ENCODE data around the gene PRCC.

Gene PRCC, protein sequence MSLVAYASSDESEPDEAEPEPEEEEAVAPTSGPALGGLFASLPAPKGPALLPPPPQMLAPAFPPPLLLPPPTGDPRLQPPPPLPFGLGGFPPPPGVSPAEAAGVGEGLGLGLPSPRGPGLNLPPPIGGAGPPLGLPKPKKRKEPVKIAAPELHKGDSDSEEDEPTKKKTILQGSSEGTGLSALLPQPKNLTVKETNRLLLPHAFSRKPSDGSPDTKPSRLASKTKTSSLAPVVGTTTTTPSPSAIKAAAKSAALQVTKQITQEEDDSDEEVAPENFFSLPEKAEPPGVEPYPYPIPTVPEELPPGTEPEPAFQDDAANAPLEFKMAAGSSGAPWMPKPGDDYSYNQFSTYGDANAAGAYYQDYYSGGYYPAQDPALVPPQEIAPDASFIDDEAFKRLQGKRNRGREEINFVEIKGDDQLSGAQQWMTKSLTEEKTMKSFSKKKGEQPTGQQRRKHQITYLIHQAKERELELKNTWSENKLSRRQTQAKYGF

DNA sequence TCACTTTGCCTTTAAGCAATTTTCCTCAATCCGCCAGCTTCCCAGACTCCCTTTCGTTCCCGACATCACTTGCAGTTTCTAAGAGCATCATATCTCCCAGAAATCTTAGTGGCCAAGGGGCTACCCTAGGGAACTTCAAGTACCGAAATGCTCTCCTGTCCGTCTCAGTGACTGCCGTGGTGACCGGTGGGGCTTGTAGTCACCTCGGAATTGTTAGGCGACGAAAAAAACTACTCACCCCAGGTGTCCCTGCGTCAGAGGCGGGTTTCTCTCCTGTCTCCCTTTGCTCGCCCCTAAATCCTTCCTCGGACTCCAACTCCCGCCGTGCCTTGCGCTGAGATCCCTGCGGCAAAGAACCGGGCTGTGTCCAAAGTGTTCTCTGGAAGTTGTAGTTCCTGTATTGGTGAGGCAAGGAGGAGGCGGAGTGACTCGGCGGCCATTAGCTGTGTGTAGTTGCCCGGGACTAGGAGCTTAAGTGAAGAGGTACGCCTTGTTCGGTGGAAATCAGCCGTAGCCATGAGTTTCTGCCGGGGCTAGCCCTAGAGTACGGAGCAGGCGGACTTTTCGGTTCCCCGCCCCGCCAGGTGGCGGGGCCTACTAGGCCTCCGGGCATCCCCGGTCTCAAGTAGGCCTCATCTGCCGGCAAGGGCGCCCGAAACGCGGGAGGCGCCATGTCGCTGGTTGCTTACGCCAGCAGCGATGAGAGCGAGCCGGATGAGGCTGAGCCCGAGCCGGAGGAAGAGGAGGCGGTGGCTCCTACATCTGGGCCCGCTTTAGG, at the start of gene PRCC:
Gene PRCC, plus strand, starts transcription at position 435 of the 778 bp plus-strand sequence. Its CDS starts 237 bp downstream, at position 672.
- DNase-seq: peak; percentile 93 to 98

DNA sequence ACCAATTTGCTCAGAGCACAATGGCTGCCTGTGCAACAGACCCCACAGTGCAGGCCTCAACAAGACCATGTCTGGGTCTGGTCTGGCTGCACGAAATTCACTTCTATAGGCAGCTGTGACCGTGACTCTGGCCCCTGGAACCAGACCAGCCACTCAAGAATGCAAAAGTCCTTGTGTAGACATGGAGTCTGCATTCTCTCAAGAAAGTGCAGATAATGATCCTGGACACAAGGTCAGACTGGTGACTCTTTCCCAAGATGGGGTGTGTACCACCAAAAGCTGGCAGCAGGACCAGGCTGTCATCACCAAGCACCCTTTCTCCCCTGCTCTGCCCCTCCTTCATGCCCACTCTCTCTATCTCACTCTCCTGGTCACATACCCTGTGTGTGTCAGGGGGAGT, 46.2 kb upstream of the PRCC start:
- no peak for DNase-seq

DNA sequence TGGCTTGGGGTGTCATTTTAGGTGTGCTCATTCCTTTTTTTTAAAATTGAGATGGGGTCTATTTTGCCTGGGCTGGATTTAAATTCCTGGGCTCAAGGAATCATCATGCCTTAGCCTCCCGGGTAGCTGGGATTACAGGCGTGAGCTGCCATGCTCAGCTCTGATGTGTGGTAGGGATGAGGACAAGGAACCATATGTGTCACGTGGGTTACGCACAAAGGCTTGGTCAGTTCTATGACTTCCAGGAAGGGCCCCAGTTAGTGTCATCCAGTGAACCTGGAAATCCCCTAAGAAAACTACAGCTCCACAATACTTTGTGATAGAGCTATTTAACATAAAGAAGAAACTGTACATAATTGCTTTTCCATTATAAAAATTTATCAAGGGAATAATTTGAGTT, 45.8 kb upstream of the PRCC start:
- DNase-seq: no peak

DNA sequence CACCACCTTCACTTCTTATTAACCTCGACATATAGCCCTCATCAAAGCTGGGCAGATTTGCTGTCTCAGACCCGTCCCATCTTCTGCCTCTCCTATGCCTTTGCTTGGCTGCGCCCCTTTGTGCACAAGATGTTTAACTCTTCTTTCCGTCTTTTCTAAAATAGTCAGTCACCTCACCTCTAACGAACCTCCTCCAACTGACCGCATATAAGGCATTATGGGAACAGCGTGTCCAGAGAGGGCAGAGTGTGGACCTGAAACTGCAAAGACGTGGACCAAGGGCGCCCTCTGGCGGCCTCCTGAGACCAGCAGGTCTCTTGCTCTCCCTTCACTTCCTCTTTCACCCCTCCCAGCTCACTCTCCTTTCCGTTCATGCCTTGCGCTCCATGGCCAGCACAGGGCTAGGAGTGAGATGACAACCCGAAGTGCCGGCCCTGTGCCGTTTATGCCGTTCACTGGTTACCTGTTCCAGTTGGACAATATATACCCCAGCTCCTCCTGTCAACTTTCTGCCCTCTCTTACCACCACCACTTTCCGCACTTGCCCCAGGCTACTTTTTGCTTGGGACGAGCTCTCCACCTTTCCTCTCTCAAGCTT, 41.6 kb upstream of the PRCC start:
- DNase-seq: peak in 1 of 2 experiments; percentile 82

DNA sequence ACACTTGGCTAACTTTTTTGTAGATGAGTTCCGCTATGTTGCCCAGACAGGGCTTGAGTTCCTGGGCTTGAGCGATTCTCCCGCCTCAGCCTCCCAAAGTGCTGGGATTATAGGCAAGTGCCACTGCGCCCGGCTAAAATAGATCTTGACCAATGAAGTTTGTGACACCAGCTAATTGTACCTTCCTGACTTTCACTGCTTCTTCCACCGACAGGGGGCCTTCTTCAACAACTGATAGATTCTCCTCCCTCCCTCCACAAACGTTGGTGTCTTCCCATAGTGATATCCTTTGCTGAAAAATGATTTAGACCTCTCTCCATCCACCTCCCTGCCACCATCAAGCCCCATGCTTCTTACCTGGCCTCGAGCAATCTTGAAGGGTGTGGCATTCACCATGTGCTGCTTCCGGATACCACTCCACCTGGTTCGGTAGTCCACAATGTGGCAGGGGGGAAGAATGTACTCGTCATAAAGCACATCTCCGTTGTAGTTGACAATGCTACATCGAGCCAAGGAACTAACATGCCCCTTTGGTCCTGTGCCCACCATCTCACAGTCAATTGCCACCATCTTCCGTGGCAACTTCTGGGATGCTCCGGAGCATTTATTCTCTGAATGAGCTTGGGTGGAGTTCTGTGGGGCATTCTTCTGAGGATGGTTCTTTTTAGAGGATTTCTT, 40.6 kb upstream of the PRCC start:
- DNase-seq: peak; percentile 18 to 45

DNA sequence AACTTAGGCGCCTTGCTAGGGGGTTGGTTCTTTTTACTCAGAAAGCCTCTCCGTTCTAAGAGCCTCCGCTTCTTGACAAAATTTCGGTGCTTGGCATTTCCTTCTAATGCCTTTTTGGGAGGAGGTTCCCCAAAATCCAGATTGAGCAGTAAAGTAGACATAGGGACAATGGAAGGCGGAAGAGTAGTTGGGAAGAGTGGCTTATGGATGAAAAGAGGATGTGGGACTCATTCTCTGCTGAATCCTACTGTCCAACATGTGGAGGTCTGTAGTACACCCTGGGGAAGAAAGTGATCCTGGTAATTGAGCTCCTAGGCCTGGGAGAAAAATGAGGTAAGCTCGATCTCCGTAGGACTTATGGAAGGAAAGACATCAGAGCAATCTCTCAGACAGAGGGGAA, 39.8 kb upstream of the PRCC start:
- DNase-seq: no peak

DNA sequence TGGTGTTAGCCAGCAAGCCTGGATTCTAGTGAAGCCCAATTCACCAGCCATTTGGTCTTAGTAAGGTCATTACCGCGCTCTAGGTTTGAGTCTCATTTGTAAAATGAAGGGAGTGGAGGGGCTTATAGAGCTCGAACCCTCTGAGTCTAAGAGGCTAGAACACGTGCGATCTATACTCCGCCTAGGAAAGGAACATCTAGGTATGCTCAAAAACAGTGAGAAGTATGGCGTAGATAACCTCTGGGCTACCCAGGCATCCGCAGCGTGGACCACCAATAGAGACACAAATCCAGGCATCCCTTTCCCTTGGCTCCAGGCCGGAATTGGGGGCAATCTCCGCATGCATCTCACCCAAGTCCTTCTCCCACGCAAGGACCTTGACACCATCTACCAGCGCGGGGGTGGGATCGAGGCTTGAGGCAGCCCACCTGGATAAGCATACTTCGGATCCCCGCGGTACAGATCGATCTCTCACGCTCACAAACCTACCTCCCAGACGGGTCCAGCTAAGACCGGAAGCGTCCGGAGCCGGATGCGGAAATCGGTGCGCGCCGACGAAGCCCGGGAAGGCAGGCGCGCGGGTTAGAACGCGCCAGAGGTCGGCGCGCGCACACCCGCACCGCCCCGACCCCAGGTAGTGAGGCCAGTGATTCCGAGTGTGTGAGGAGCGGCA, 39.3 kb upstream of the PRCC start, which contains the start of gene METTL25B:
Gene METTL25B, plus strand, starts transcription at position 544 of the 673 bp plus-strand sequence. CDS start 636 bp downstream, outside the sequence.
- DNase-seq: peak; percentile 47 to 65

DNA sequence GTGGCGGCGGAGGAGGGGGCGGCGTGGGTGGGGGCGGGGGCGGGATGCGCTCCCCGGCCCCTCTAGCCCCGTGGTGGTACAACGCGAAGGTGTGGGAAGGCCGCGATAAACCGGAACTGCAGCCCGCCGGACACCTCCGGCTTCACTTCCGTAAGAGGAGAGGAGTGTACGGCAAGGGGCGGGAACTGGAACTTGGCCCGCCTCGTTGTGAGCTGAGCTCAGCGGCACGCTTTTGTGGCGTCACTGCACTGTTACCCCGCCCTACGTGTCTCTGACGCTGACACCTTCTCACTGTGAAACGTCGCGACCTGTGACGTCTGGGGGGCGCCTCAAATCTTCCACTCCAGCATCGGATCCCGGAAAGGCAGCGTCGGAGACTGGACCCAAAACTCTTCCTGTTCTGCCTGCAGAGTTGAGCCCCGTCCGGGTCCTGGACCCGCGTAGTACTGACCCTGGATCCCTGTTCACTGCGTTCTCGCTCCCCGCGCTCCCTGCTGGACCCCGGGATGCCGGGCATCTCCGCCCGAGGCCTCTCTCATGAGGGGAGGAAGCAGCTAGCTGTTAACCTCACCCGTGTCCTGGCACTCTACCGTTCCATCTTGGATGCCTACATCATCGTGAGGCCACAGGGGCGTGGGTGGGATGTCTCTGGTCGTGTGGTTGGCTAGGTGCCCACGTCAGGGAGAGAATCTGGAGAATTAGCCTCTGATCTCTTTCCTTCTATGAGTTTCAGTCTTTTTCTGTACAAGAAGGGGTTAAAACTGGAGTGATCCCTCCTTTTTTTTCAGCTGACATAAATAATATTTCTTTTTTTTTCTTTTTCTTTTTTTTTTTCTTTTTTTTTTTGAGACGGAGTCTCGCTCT, 38.5 kb upstream of the PRCC start, which contains the start of gene ISG20L2:
Gene ISG20L2, minus strand, starts transcription at position 168 of the 864 bp plus-strand sequence. CDS start 1,114 bp downstream, outside the sequence.
- DNase-seq: peak; percentile 70 to 91

DNA sequence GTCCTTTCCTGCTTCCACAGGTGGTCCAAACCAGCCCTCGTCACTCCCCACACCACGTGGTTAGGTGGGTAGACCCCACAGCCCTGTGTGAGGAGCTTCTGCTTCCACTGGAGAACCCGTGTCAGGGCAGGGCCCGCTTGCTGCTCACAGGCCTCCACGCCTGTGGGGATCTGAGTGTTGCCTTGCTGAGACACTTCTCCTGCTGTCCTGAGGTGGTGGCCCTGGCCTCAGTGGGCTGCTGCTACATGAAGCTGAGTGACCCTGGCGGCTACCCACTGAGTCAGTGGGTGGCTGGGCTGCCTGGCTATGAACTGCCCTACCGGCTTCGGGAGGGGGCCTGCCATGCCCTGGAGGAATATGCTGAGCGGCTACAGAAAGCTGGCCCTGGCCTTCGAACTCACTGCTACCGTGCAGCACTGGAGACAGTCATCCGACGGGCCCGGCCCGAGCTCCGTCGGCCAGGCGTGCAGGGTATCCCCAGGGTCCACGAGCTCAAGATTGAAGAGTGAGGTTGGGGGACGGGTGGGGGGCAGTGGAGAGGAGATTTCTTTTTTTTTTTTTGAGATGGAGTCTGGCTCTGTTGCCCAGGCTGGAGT, 33.2 kb upstream of the PRCC start:
- DNase-seq: no peak

DNA sequence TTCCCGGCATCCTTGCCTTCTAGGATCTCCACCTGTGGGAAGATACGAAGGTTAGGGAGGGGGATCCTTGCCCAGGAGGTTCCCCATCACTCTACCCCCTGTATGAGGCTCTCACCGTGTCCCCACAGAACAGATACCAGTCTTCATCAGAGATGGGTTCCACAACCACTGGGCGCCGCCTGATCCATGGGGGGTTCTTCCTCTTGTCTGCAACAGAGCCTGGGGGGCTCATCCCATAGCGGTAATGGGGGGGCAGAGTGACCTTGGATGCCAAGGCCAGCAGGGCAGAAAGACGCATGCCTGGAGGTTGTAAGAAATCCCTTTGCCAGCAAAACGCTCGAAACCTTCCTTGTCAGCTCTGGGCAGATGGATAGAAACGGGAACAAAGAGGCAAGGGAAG, 28.9 kb upstream of the PRCC start:
- no peak for DNase-seq

DNA sequence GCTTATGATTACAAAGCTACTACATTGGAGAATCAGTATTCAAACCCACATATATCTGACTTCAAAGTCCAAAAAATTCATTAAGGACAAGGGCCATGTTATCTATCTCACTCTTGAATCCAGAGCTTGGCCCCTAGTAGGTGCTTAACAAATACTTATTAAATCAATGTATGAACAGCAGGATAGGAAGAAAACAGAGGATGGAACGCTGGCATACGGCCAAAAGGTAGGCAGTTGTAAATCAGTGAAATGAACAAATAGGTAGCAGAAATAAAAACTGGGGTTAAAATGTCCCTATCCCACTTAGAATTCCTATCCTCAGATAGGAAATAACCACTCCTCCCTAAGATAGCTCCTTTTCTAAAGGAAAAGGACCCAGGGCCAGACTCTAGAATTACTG, 28.4 kb upstream of the PRCC start:
- DNase-seq: no peak

DNA sequence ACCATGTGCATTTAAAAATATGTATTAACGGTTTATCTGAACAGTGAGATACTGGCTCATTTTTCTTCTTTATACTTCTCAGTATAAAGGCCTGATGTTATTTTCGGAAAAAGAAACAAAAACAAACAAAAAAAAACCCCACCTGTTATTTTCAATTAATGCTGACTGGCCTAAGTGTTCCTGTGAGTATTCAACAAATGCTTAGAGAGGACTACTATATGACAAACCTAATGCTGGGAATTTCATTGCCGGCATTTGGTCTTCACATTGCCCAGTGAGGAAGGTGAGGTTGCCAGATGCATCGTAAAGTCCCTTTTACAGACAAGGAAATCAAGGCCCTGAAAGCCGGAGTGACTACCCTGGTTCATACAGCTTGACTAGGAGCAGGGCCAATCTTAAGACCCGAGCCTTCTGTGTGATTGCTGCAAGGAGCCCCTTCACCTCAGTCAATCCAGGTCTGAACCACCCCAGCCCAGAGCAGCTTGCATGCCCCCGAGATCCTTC, 27.0 kb upstream of the PRCC start:
- DNase-seq: no peak

DNA sequence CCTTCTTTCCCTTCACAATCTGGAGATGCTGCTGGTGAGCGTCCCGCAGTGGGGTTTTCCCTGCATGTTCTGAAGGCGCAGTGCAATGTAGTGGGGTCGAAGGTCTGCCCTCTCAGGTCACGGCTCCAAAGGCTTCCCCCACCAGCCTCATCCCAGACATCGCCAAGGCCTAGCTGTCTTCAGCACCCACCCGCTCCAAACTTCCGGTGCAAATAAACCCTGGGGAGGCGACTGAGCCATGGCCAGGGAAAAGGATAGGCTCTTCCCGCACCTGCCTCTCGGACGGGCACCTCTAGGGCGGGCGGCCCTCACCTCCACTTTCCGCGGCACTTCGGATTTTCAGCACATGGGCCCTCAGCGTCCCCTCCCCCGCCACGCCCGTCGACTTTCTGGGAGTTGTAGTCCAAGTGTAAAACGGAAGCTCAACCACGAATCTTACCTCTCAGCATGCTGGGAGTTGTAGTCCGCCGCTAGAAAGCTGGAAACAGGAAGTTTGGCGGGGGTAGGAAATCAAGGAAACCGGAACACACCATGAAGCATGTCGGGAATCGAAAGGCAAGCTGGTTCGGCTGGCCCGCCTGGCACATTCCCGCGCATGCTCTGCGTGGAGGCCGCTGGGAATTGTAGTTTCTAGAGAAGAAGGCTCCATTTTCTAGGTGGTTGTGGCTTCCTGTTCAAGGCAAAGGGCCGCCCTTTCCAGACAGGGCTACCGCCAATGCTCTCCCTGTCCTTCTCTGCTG, 26.4 kb upstream of the PRCC start, which contains the start of gene MRPL24:
Gene MRPL24, minus strand, starts transcription at position 348 of the 740 bp plus-strand sequence. CDS start 2,384 bp downstream, outside the sequence.
- DNase-seq: peak; percentile 86 to 97

DNA sequence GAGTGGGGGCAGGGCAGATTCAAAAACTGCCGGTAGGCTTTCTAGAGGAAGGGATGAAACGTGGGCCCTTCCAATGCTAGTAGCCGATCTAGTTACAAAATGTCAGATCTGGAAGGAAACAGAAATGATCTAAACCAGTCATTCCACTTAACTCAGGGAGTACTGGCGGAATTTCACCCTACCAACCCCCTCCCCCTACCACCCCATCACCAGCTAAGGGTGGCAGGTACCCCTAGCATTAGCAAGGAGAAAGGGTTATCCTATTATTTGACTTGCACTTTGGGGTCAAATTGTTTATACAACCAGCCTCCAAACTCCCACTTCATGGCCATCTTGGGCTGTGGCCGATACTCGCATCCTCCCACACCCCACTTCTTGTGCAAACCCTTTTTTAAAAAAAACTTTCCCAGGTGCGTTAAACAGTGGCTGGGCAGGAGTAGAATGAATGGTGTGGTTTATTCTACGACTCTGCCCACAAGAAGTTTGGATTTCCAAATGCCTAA, 25.8 kb upstream of the PRCC start:
- no peak for DNase-seq

DNA sequence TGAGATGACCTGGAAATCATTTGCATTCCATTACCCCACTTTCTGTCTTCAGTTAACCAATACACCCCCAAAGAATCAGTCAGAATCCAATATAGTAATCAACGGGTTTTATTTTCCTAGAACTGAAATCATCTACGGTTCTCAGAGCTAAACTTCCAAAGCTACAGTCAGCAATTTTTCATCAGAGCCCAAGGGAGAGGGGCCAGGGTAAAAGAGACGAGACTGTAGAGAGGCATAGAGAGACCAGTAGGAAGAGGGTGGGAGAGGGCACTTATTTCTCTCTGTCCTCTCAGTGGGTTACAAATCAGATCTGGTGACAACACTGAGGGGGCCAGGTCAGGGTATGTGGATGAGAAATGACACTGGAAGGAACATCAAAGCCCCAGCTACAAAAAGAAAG, 25.3 kb upstream of the PRCC start:
- DNase-seq: no peak

DNA sequence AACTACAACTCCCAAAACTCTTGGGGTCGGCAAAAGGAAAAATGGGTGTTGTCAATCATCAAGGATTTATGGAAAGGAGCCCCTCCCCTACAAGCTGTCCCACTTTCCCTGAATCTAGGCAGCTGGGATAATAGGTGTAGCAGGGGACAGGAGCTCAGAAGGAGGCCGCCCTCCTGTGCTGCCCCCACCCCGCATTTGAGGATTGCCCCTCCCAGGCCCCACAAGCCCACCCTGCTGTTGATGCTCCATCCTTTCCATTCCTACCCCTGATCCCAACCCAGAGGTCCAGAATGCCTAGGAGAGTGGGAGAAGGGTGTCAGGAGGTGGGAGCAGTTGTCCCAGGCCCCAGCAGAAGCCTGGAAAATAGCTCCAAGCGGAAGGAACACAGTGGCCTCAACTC, 24.5 kb upstream of the PRCC start:
- DNase-seq: no peak

DNA sequence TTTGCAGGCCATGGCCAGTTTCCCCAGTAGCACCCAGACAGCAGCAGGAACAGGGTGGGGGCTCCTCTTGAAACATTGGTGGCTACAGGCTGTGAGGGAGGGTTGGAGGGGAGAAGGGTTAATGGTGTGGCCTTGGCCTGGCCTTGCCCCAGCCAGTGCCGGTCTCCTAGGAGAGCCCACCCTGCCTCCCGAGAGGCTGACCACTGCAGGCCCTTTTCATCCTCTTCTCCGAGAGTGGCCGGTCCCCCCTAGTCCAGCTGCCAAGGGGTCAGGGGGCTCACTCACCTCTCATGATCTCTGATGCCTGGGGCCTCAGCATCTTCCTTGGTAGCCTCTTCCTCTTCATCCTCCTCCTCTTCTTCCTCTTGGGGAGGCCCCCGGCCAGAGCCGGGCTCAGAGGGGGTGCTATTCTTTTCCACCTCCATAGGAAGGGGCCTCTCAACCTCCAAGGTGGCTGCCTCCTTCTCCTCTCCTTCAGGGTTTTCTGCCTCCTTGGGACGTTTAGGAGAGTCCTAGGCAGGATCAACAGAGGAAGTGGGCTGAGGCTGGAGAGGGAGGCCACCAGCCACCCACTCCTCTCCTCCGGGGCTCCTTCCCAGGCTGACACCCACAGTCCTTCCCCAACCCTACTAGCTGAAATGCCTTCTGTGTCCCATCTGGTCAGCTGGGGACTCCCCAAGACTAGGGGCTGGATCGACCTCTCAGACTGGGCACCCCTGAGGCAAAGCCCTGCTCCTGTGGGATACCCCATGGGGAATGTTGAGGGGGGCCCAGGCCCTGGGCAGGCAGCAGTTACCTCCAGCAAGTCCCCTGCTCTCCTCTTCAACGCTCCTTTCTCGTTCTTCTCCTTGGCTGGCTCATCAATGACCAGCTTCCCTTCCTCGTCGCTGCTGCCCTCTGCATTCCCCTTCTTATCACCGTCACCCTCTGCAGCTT, 23.7 kb upstream of the PRCC start:
- no peak for DNase-seq

DNA sequence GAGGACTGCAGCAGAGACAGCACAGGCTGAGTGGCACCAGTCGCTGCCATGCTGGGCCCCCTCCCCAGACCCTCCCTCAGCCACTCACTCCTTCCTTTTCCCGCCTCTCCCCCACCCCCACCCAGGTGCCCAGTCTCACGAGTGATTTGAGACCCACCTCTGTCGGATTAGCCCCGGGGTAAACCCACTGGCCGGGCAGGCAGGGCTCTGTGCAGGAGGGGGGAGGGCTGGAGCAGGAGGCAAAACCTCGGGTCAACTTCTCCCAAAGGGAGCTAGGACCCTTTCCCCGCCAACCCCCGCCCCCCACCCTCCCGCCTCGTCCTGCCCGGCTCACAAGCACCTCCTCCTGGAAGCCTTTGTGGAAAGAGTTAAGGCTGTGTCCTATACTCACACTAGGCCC, 23.0 kb upstream of the PRCC start:
- DNase-seq: no peak

All from SW 1271 (cell line).